IMR-90 (cell line): ENCODE measurements around the gene FBN1. TPM values are rescaled to one million over a fixed set of nuclear protein-coding genes. Genes with fewer than 3 reads are reported as not detected.

Experiments
- ATAC-seq: fragments of 200-7000 bp; cut with Tn5 transposase; 2 replicates; pipeline ENCODE4 v1.9.1; 2020; ENCODE audit warnings: low read depth, mild to moderate bottlenecking, moderate library complexity
- BruUV-seq: library from RNA; stranded (reverse); fragments of 400-500 nt; replicated peaks from 2 replicates; lab custom pipeline; 2021; lab: Mats Ljungman, UMichigan
- CTCF ChIA-PET: fragments of 300-600 bp; formaldehyde crosslinking; extraction: SDS; loops from one replicate; lab custom pipeline; 2021; ENCODE audit warnings: antibody characterized with exemption; lab: Yijun Ruan, JAX
- POLR2A ChIA-PET: fragments of 300-600 bp; sonication (Branson Sonifier 250); formaldehyde crosslinking; loops from one replicate; lab custom pipeline; 2022; ENCODE audit warnings: antibody characterized with exemption; ENCODE audit not compliant: unreplicated experiment; lab: Charles Lee
- DNase-seq: peaks from one replicate; pipeline ENCODE4 v3.0.0; 2013
- H2AFZ ChIP-seq: replicated peaks from 2 replicates; pipeline ENCODE3; 2013; ENCODE audit warnings: low read length, mild to moderate bottlenecking; ENCODE audit not compliant: poor library complexity
- H2AK5ac ChIP-seq: 2 replicates; pipeline ENCODE4 v1.6.1; 2013; ENCODE audit warnings: low read depth, low read length, inconsistent platforms
- H2AK9ac ChIP-seq: replicated peaks from 2 replicates; pipeline ENCODE3; 2013; ENCODE audit warnings: mild to moderate bottlenecking, low read depth, low read length, moderate library complexity; ENCODE audit not compliant: poor library complexity
- H2BK120ac ChIP-seq: 2 replicates; pipeline ENCODE4 v1.6.1; 2013; ENCODE audit warnings: low read depth, low read length, inconsistent platforms
- H2BK15ac ChIP-seq: 3 replicates; pipeline ENCODE4 v1.6.1; 2013; ENCODE audit warnings: low read depth, low read length, inconsistent platforms
- H2BK20ac ChIP-seq: 2 replicates; pipeline ENCODE4 v1.6.1; 2013; ENCODE audit warnings: low read depth, mild to moderate bottlenecking, inconsistent platforms, low read length, moderate library complexity
- H2BK5ac ChIP-seq: 2 replicates; pipeline ENCODE4 v1.6.1; 2013; ENCODE audit warnings: mild to moderate bottlenecking, low read depth, low read length, inconsistent platforms; ENCODE audit not compliant: poor library complexity, severe bottlenecking
- H3K14ac ChIP-seq: replicated peaks from 2 replicates; pipeline ENCODE4 v1.6.1; 2013; ENCODE audit warnings: low read depth, low read length, inconsistent platforms
- H3K18ac ChIP-seq: 2 replicates; pipeline ENCODE4 v1.6.1; 2013; ENCODE audit warnings: low read depth, low read length, control low read depth
- H3K23ac ChIP-seq: 2 replicates; pipeline ENCODE4 v1.6.1; 2013; ENCODE audit warnings: low read depth, low read length, inconsistent platforms
- H3K27ac ChIP-seq: 2 replicates; pipeline ENCODE4 v1.5.1; 2013; ENCODE audit warnings: mild to moderate bottlenecking, control low read depth, low read length; ENCODE audit not compliant: insufficient read depth
- H3K27me3 ChIP-seq: 2 replicates; pipeline ENCODE4 v1.6.1; 2013; ENCODE audit warnings: low read length; ENCODE audit not compliant: control insufficient read depth, insufficient read depth
- H3K36me3 ChIP-seq: 2 replicates; pipeline ENCODE4 v1.6.1; 2013; ENCODE audit warnings: low read length, mixed read lengths; ENCODE audit not compliant: control insufficient read depth, insufficient read depth
- H3K4ac ChIP-seq: 2 replicates; pipeline ENCODE4 v1.6.1; 2013; ENCODE audit warnings: low read depth, low read length, inconsistent platforms
- H3K4me1 ChIP-seq: 2 replicates; pipeline ENCODE4 v1.6.1; 2013; ENCODE audit warnings: low read length, mixed read lengths; ENCODE audit not compliant: control insufficient read depth, insufficient read depth
- H3K4me2 ChIP-seq: 2 replicates; pipeline ENCODE4 v1.6.1; 2013; ENCODE audit warnings: low read depth, mild to moderate bottlenecking, control low read depth, low read length, moderate library complexity
- H3K4me3 ChIP-seq: 2 replicates; pipeline ENCODE4 v1.5.1; 2013; ENCODE audit warnings: low read depth, mild to moderate bottlenecking, control low read depth, low read length, moderate library complexity; ENCODE audit not compliant: insufficient read depth
- H3K56ac ChIP-seq: 2 replicates; pipeline ENCODE4 v1.6.1; 2013; ENCODE audit warnings: low read length, inconsistent platforms; ENCODE audit not compliant: insufficient read depth; ENCODE audit errors: extremely low read depth
- H3K79me1 ChIP-seq, 2 experiments: 2 replicates each; pipeline ENCODE4 v1.6.1; 2013; ENCODE audit warnings: low read length in 2 of 2, inconsistent platforms in 1 of 2, low read depth in 1 of 2
- H3K9ac ChIP-seq: 2 replicates; pipeline ENCODE4 v1.6.1; 2013; ENCODE audit warnings: low read depth, low read length, control low read depth
- H3K9me1 ChIP-seq: 2 replicates; pipeline ENCODE4 v1.6.1; 2013; ENCODE audit warnings: low read length, inconsistent platforms; ENCODE audit not compliant: insufficient read depth
- H3K9me3 ChIP-seq: 2 replicates; pipeline ENCODE4 v1.6.1; 2013; ENCODE audit warnings: low read length; ENCODE audit not compliant: control insufficient read depth, insufficient read depth
- H4K20me1 ChIP-seq: 2 replicates; pipeline ENCODE4 v1.6.1; 2013; ENCODE audit warnings: low read length, inconsistent platforms; ENCODE audit not compliant: insufficient read depth
- H4K5ac ChIP-seq: 2 replicates; pipeline ENCODE4 v1.6.1; 2013; ENCODE audit warnings: mild to moderate bottlenecking, low read depth, low read length, control low read depth
- H4K8ac ChIP-seq, 2 experiments: 2 replicates each; pipeline ENCODE4 v1.6.1; 2013; ENCODE audit warnings: low read depth in 2 of 2, low read length in 2 of 2, control low read depth in 1 of 2, inconsistent platforms in 1 of 2
- H4K91ac ChIP-seq: 2 replicates; pipeline ENCODE4 v1.6.1; 2013; ENCODE audit warnings: low read depth, low read length, inconsistent platforms; ENCODE audit not compliant: insufficient read depth
- CHD1 ChIP-seq: IDR thresholded peaks from 2 replicates; pipeline ENCODE4 v1.6.1; 2012; ENCODE audit warnings: low read depth, low read length, improper control_type of control experiment
- NFE2L2 ChIP-seq: fragments of 150-350 bp; IDR thresholded peaks from 2 replicates; pipeline ENCODE4 v1.6.1; 2016; ENCODE audit warnings: low read depth, mild to moderate bottlenecking, low read length
- POLR2A ChIP-seq: IDR thresholded peaks from 2 replicates; pipeline ENCODE4 v1.6.1; 2012; ENCODE audit warnings: mild to moderate bottlenecking, low read depth, low read length
- RCOR1 ChIP-seq: IDR thresholded peaks from 2 replicates; pipeline ENCODE4 v1.6.1; 2012; ENCODE audit warnings: mild to moderate bottlenecking, low read length, improper control_type of control experiment; ENCODE audit not compliant: insufficient replicate concordance
- WGBS, 2 experiments: methylation state at CpG; one replicate each; pipeline versions ENCODE4 v1.1.5 to v1.1.7; 2013; ENCODE audit warnings: missing lambda C conversion rate in 2 of 2; ENCODE audit not compliant: insufficient read length in 1 of 2; ENCODE audit errors: extremely low coverage in 2 of 2; 5-methylcytosine and 5-hydroxymethylcytosine counted together
- dilution Hi-C: fragments of 300-500 bp; cut with HindIII; formaldehyde crosslinking; loops from one replicate; pipeline ENCODE4 v1.14.3; 2018; ENCODE audit warnings: low sequenced_read_pairs; ENCODE audit not compliant: unreplicated experiment
- in situ Hi-C: fragments of 300-500 bp; cut with MboI; formaldehyde crosslinking; loops from 3 replicates; pipeline ENCODE4 v1.14.3; 2019; ENCODE audit warnings: low sequenced_read_pairs, inconsistent platforms, mixed read lengths
- intact Hi-C: fragments of 100-400 bp; cut with micrococcal nuclease; formaldehyde crosslinking; loops from 2 replicates; pipeline ENCODE4 v1.10.0; 2022
- polyA plus RNA-seq, 3 experiments: library from polyadenylated mRNA; depleted of rRNA; stranded (reverse); fragments of >200 nt; gene quantifications; 2 replicates each; pipeline ENCODE4 v1.2.3, GENCODE V29; 2012; ENCODE audit warnings: low replicate concordance in 1 of 3
- total RNA-seq: library from RNA; depleted of rRNA; stranded (reverse); fragments of >200 nt; gene quantifications from 2 replicates; pipeline ENCODE4 v1.2.3, GENCODE V29; 2012

FBN1 gene
- total and polyA plus RNA-seq, 2 of the 4 experiments (the other 2 are of a cell fraction) = 134 to 283 TPM

DNA sequence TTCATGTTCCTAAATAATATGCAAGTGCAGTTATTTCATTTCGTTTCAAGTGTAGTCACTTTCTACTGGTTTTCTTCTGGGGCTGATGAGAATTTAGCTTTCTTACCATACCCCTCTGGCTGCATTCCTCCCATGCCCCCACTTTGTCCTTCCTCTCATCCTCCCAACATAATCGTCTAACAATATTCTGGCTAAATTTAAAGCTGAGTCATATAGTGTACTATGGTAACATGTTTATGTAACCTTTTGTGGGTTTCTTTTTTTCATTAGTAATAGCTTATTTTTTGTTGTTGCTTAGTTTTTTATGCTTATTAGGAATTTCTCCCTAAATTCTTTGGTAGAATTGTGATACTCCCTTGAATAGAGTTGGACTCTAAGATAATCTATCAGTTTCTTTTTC is 283.8 kb downstream of the FBN1 start:
- DNase-seq (peak; percentile 21), ATAC-seq (no peak; the same call in 1 of the 2 replicates)
- H2BK15ac ChIP-seq = no peak overlapping the region
- H3K27ac ChIP-seq = no peak overlapping the region
- H2BK5ac ChIP-seq = peak overlapping the region; percentile 46
- peaks cover 2% of the 10 kb centered on the region; the same call in 1 of the 2 replicates for H3K9me3 ChIP-seq
- H3K9me1 ChIP-seq = no peaks in the 10 kb centered on the region
- 0 out of 2 replicates have a peak overlapping the region, but pooled peaks have one; percentile 22 for H3K56ac ChIP-seq
- H3K4me3 ChIP-seq = no peak overlapping the region
- peaks cover 8% of the 10 kb centered on the region for H3K4me1 ChIP-seq
- H4K91ac ChIP-seq = no peak overlapping the region
- in situ Hi-C loops = loop anchor here (5.0 to 25.0 kb wide), 3 partner anchors 51 to 1783 kb away; partner anchors contain the start of gene SHC4
- H3K18ac ChIP-seq = no peak overlapping the region
- no peak overlapping the region for H3K23ac ChIP-seq
- no peak overlapping the region for H4K8ac ChIP-seq
- intact Hi-C loops = no loop called here
- H4K5ac ChIP-seq = no peak overlapping the region
- H4K20me1 ChIP-seq = no peaks in the 10 kb centered on the region
- no peak overlapping the region for H2AK9ac ChIP-seq
- ChIA-PET CTCF (interaction anchor here (0.6 to 0.9 kb wide), 2 partner anchors 9 to 205 kb away, joined by 3 to 5 read pairs; no protein-coding TSS in a partner anchor), POLR2A (interaction anchor here (0.6 kb wide), 1 partner anchor 30 kb away, joined by 7 read pairs; no protein-coding TSS in a partner anchor)
- H3K9ac ChIP-seq = no peak overlapping the region
- no peak overlapping the region for H3K14ac ChIP-seq
- BruUV-seq = no TSS peak
- no peak overlapping the region; the same call in 1 of the 2 replicates for H3K4ac ChIP-seq
- no peak overlapping the region for H3K4me2 ChIP-seq
- WGBS, 2 experiments = no CpG with 5 or more reads among the region's 2 CpGs
- no peaks in the 10 kb centered on the region for H3K27me3 ChIP-seq
- TF ChIP-seq NFE2L2 (peak; percentile 38; the same call in 1 of the 2 replicates), POLR2A (no peak), CHD1 (no peak), RCOR1 (no peak)
- H2AK5ac ChIP-seq = no peak overlapping the region
- H2BK20ac ChIP-seq = no peak overlapping the region; the same call in 1 of the 2 replicates
- H2AFZ ChIP-seq = no peak overlapping the region
- dilution Hi-C loops = no loop called here
- no peaks in the 10 kb centered on the region for H3K79me1 ChIP-seq
- H3K36me3 ChIP-seq = no peaks in the 10 kb centered on the region
- H2BK120ac ChIP-seq = peak overlapping the region; percentile 17; the same call in 1 of the 2 replicates
